HG03159 (cell line): ENCODE data around the gene CYP1B1.
"Not testable (repeated sequence)": the region's sequence is repeated elsewhere in the genome, so short reads cannot be mapped to it uniquely, and the experiment has no call there.

Source experiments
- ATAC-seq: cut with Tn5 transposase; IDR thresholded peaks from one replicate; pipeline ENCODE4 v1.9.1; 2021; ENCODE audit warnings: mild to moderate bottlenecking, moderate library complexity; ENCODE audit not compliant: unreplicated experiment

Gene CYP1B1

DNA sequence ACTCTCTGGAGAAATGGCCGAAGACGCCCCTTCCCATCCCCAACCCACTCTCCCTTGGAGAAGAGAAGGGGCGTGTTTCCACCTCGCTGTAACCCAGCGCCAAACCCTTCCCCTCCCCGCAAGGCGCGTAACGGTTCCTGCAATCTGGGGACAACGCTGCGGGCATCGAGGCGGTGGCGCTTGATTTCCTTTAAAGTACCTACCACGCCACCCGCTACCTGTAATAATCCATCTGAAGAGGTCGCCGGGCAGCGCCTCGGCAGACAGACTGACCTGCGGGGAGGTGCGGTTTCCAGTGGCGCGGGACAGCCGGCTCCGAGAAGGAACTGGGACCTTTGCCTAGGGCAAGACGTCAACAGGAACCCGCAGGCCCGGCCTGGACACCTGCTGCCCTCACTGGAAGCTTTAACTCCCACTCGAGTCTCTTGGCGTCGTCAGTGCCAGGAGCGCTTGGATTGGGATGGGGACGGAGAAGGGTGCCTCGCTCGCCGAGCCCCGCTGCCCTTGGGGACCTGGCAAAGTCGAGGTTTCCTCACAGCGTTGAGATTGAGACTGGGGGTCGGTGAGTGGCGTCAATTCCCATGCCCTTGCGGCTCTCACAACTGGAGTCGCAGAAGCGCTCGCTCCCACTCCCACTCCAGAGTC lies at the start of gene CYP1B1:
Gene CYP1B1 (minus strand): TSS at position 645 of the 645 bp plus-strand sequence. CDS start 763 bp downstream, outside the sequence.
- no peak for ATAC-seq

DNA sequence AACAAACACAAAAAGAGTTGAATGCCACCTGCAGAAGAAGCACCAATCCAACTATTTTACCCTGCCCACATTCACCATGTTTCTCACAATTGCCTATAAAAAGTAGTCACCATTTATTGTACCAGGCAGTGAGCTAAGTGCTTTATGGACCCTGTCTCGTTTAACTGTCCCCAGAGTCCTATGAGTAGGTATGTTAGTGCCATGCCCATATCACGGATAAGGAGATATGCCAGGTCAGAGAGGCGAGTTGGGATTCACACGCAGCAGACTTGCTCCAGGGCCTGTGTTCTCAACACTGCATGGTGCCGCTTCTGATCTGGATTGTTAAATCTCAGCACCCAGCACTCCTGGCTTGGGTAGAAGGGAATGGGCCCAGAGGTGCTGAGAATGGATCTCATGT lies 49.1 kb upstream of the CYP1B1 start:
- ATAC-seq: no peak

- no peak for ATAC-seq
Observed at GRCh38 chr2:38123911-38124310, 48.0 kb upstream of the CYP1B1 start.

DNA sequence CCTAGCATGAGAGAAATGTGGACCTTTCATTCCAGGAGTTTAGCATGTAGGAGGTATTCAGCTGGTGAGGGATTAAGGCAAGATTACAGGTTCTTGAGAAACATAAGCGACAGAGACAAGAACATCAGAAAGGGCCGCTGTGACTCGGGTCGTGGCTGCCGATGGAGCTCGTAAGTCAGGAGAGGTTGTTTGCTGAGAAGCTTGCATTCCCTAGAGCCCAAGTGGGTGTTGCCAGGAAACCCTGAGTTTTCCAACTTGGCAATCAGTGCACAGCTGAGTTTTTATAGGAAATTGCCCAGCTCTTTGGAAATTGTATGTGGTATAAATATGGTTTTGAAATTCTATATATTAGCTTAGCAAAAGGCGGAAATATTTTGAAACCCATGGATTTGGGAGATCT lies 46.4 kb upstream of the CYP1B1 start:
- ATAC-seq: no peak

- ATAC-seq: no peak
Observed at GRCh38 chr2:38121481-38121880, 45.5 kb upstream of the CYP1B1 start.

GRCh38 chr2:38120829-38121228 lies 44.9 kb upstream of the CYP1B1 start:
- ATAC-seq: no peak

GRCh38 chr2:38120264-38120592 lies 44.3 kb upstream of the CYP1B1 start:
- ATAC-seq: no peak

- no peak for ATAC-seq
Observed at GRCh38 chr2:38116762-38117161, 40.8 kb upstream of the CYP1B1 start.

DNA sequence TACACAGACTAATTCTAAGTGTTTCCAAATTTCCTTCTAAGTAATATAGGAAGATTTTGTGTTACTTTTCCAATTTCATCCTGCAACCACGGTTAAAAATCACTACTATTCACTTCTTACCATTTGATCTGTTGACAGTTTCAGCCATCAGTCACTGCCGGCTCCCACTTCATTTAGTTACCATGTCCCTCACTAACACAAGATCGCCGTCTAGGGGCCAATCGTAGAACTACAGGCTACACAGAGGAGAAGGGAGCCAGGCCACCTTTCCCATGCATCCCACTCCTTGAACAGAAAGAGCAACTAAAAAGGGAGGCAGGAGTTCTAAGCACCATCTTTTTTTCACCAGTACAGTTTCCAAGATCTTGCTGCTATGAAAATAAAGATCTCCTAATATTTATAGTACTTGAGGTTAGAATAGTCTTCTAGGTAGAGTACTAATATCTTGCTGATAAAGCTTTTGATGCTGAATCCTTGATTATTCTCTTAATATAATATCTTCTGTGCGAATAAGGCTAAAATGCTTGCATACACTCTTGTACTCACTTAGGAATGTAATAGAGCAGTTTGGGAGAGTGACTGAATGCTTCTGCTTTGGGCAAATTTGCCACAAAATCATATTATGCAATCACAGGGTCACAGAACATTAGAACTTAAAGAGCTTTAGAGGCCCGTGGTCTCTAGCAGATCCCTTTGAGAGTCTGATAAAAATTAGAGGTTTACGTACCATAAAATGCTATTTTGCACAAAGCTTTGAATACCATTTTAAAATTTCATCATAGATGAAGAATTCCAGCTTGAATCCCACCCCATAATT lies 39.5 kb upstream of the CYP1B1 start:
- no peak for ATAC-seq

GRCh38 chr2:38113981-38114708 lies 38.2 kb upstream of the CYP1B1 start:
- ATAC-seq: no peak

- no peak for ATAC-seq
Observed at GRCh38 chr2:38113051-38113450, 37.1 kb upstream of the CYP1B1 start.

GRCh38 chr2:38111350-38111749 lies 35.4 kb upstream of the CYP1B1 start:
- not testable (repeated sequence) for ATAC-seq

- ATAC-seq: no peak
Observed at GRCh38 chr2:38109732-38110181, 33.8 kb upstream of the CYP1B1 start.

- no peak for ATAC-seq
Observed at GRCh38 chr2:38108907-38109731, 33.2 kb upstream of the CYP1B1 start.

GRCh38 chr2:38107738-38108410 lies 31.9 kb upstream of the CYP1B1 start:
- no peak for ATAC-seq

- ATAC-seq: no peak
Observed at GRCh38 chr2:38106405-38107094, 30.6 kb upstream of the CYP1B1 start.

DNA sequence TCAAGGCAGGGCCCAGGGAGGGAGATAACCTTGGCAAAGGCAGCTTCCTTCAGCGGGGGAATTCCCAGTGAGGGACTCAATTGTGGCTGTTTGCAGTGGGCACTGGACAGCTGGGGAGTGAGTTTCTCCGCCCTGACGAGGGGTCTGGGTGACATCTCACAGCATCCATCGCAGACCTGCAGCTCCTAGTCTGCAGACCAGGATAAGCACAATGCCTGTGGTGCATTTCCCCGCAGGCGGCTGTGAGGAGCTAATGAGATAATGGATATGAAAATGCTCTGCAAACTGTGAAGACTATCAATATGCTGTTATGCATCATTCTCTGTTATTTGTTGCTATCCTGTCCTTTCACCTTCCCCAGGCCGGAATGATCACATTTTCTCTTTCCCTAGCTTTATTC lies 30.0 kb upstream of the CYP1B1 start:
- ATAC-seq: no peak

DNA sequence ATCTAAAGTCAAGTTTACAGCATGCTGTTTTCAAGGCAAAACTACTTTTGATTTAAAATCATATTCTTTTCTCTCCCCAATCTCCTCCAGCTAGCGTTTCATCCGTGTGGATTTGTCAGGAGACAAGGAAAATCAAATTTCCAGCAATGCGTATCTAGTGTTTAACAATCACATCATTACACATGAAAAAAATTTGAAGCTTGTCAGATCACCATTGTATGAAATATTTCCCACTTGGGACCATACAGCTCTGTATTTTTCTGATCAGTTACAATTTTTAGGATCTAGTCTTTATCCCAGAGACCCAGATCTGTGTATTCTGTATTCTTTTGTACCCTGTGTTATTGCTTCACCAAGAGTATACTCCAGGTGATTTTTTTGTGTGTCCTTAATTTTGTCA lies 28.6 kb upstream of the CYP1B1 start:
- ATAC-seq: no peak

DNA sequence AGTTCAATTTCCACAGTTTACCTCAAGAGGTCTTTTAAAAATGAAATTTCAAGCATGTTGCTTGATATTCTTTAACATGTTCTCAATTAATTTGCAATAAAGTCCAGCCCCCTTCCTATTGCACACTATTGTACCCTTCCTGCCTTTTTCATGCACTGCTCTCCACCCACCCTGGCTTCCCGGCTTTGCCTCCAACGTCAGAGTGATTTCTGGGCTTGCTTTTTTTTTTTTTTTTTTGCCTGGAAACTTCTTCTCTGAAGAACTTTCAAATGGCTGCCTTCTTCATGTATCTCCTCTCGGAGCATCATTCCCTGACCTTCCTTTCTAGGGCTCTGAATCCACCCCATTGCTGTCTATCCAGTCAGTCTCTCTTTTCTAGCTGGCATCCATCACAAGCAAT lies 24.4 kb upstream of the CYP1B1 start:
- ATAC-seq: no peak
